MCF 10A (cell line): ENCODE measurements around the gene RPRD2. TPM values are rescaled to one million over a fixed set of nuclear protein-coding genes. Genes with fewer than 3 reads are reported as not detected.

Source experiments
- BruUV-seq: library from RNA; stranded (reverse); fragments of 400-500 nt; replicated peaks from 2 replicates; lab custom pipeline; 2021; lab: Mats Ljungman, UMichigan
- CTCF ChIA-PET: fragments of 300-600 bp; sonication (Branson Sonifier 250); formaldehyde crosslinking; extraction: SDS; loops from one replicate; lab custom pipeline; 2021; ENCODE audit warnings: antibody characterized with exemption, inconsistent platforms; lab: Yijun Ruan, JAX
- POLR2A ChIA-PET: fragments of 300-600, 350-650 bp; sonication (Branson Sonifier 250); formaldehyde crosslinking; extraction: SDS; loops from one replicate; lab custom pipeline; 2020; ENCODE audit warnings: antibody characterized with exemption, inconsistent platforms; lab: Yijun Ruan, JAX
- DNase-seq: peaks from one replicate; pipeline ENCODE4 v3.0.0-alpha.2; 2018; ENCODE audit not compliant: unreplicated experiment
- H3K27ac Mint-ChIP-seq: one replicate; pipeline ENCODE4 v1.8.0; 2022; ENCODE audit warnings: mild to moderate bottlenecking, low read depth, mixed read lengths; ENCODE audit not compliant: unreplicated experiment
- H3K27me3 Mint-ChIP-seq: one replicate; pipeline ENCODE4 v1.8.0; 2022; ENCODE audit warnings: mixed read lengths; ENCODE audit not compliant: insufficient read depth, unreplicated experiment
- H3K36me3 Mint-ChIP-seq: one replicate; pipeline ENCODE4 v1.8.0; 2022; ENCODE audit warnings: mild to moderate bottlenecking, moderate library complexity, mixed read lengths; ENCODE audit not compliant: insufficient read depth, unreplicated experiment
- H3K4me1 Mint-ChIP-seq: one replicate; pipeline ENCODE4 v1.8.0; 2022; ENCODE audit warnings: mixed read lengths; ENCODE audit not compliant: insufficient read depth, unreplicated experiment
- H3K4me3 Mint-ChIP-seq: one replicate; pipeline ENCODE4 v1.8.0; 2022; ENCODE audit warnings: mild to moderate bottlenecking, moderate library complexity, mixed read lengths; ENCODE audit not compliant: unreplicated experiment
- H3K9me3 Mint-ChIP-seq: one replicate; pipeline ENCODE4 v1.8.0; 2022; ENCODE audit warnings: mixed read lengths; ENCODE audit not compliant: unreplicated experiment
- intact Hi-C: fragments of 100-400 bp; cut with micrococcal nuclease; formaldehyde crosslinking; loops from 2 replicates; pipeline ENCODE4 v1.14.1; 2022
- total RNA-seq: library from RNA; stranded (reverse); gene quantifications from 2 replicates; pipeline ENCODE4 v1.2.3, GENCODE V29; 2022
- TF ChIP-seq, protein P1 (sequence below): fragments of 200-600 bp; IDR thresholded peaks from one replicate; pipeline ENCODE4 v1.8.0; 2022; ENCODE audit warnings: antibody characterized with exemption, mild to moderate bottlenecking; ENCODE audit not compliant: unreplicated experiment

RPRD2 gene
- total RNA-seq, 1 experiment from 2014 or later, result 35.2 TPM

DNA sequence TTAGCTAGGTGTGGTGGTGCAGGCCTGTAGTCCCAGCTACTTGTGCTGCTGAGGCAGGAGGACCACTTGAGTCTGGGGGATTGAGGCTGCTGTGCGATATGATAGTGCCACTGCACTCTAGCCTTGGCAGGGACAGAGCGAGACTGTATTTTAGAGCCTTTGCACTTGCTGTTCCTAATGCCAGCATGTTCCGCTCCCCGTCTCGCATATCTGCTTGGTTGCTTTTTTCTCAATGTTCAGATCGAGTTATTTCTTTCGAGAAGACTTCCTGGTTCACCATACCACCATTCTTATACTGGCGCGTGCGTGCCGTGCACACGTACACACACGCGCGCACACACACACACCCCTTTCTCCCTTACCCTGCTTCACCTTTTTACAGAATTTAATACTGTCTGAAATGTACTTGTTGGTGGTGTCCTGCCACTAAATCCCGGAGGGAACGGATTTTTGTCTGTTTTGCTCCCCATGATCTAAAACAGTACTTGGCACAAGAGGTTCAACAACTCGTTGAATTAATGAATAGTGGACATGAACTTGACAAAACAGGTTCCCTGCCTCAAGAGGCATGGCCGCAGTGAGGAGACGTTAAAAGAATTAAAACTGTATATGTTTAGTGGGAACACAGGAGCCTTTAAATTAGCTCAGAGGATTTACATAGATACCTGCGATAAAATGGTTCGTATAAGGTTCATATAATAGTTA is 1.1 kb upstream of the RPRD2 start:
- CTCF ChIA-PET, result interaction anchor here (0.5 to 1.0 kb wide), 3 partner anchors 29 to 51 kb away, joined by 3 read pairs; no protein-coding TSS in a partner anchor
- Mint-ChIP-seq H3K9me3 (no peaks in the 10 kb centered on the region), H3K36me3 (peaks cover 20% of the 10 kb centered on the region)

DNA sequence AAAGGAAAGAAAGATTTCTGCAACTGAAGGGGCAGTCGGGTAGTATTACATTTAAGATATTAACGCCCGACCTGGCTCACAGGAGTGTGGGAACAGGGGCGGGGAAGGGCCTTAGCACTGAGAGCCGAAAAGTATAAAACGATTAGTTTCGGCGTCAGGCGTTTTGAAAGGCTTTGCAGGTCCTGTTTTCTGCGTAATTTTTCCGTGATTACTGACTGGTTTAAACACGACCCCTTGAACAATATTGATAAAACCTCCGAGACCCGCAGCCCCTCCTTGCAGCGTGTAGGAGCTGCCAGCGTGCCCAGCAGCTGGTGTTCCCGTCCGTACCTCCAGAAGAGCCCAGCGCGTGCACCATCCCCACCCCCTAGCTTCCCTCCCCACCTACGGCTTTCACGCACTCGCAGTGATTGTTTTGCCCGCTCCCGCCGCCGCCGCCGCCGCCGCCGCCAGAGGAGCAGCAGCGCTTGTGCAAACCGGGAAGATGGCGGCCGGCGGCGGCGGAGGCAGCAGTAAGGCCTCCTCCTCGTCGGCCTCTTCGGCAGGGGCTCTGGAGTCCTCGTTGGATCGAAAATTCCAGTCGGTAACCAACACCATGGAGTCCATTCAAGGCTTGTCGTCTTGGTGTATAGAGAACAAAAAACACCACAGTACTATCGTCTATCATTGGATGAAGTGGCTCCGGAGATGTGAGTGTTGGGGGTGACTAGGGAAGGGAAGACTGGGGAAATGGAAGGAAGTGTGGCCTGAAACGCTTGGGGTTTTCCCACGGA is 470 bp downstream of the RPRD2 start:
- H3K9me3 Mint-ChIP-seq, result no peaks in the 10 kb centered on the region
- H3K27ac Mint-ChIP-seq, result peak overlapping the region; percentile 97
- ChIA-PET POLR2A (interaction anchor here (0.6 to 5.2 kb wide), 78 partner anchors 10 to 1185 kb away, joined by 3 to 90 read pairs (median 5); partner anchors contain the start of genes ADAMTSL4, ANP32E, APH1A and CIART), CTCF (interaction anchor here (0.7 to 1.9 kb wide), 3 partner anchors 73 to 983 kb away, joined by 3 to 6 read pairs (median 3); partner anchors contain the start of gene RFX5)
- H3K4me1 Mint-ChIP-seq, result peaks cover 19% of the 10 kb centered on the region
- no TSS peak for BruUV-seq
- no peaks in the 10 kb centered on the region for H3K27me3 Mint-ChIP-seq
- H3K36me3 Mint-ChIP-seq, result peaks cover 19% of the 10 kb centered on the region
- intact Hi-C loops, result loop anchor here (1.0 kb wide), 1 partner anchor 66 kb away; no protein-coding TSS in a partner anchor
- DNase-seq, result peak; percentile 90
- TF ChIP-seq, protein P1, sequence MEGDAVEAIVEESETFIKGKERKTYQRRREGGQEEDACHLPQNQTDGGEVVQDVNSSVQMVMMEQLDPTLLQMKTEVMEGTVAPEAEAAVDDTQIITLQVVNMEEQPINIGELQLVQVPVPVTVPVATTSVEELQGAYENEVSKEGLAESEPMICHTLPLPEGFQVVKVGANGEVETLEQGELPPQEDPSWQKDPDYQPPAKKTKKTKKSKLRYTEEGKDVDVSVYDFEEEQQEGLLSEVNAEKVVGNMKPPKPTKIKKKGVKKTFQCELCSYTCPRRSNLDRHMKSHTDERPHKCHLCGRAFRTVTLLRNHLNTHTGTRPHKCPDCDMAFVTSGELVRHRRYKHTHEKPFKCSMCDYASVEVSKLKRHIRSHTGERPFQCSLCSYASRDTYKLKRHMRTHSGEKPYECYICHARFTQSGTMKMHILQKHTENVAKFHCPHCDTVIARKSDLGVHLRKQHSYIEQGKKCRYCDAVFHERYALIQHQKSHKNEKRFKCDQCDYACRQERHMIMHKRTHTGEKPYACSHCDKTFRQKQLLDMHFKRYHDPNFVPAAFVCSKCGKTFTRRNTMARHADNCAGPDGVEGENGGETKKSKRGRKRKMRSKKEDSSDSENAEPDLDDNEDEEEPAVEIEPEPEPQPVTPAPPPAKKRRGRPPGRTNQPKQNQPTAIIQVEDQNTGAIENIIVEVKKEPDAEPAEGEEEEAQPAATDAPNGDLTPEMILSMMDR, result no peak
- H3K4me3 Mint-ChIP-seq, result peak overlapping the region; percentile 92

More for the DNA sequence above, 1.1 kb upstream of the RPRD2 start:
- TF ChIP-seq, protein P1, result no peak
- Mint-ChIP-seq H3K4me3 (peak overlapping the region; percentile 92), H3K27me3 (no peaks in the 10 kb centered on the region), H3K4me1 (peaks cover 19% of the 10 kb centered on the region), H3K27ac (peak overlapping the region; percentile 97)
- POLR2A ChIA-PET, result interaction anchor here (0.7 to 5.2 kb wide), 42 partner anchors 8 to 1186 kb away, joined by 3 to 90 read pairs (median 10); partner anchors contain the start of genes ANP32E, APH1A, C1orf54 and CIART
- BruUV-seq, result no TSS peak
- intact Hi-C loops, result no loop called here
- no peak for DNase-seq

DNA sequence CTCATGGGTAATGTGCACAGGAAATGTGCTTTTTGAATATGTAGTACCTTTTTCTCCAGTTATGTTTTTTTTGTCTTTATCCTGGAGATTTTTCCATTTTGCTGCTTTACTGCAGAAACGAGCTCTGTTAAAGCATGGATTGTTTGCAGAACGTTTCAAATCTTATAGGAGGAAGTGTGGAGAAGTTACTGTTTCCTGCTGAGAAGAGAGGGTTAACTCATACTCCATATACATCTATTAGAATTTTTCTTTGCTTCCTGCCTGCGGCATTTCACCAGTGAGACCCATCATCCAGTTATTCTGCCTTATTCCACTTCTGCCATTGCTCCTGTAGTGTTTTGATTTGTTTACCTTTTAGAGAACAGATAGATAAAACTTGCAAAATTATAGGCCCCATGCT is 2.0 kb downstream of the RPRD2 start:
- H3K27me3 Mint-ChIP-seq, result no peaks in the 10 kb centered on the region
- peak overlapping the region; percentile 92 for H3K4me3 Mint-ChIP-seq
- H3K9me3 Mint-ChIP-seq, result no peaks in the 10 kb centered on the region
- peak; percentile 33 for DNase-seq
- POLR2A ChIA-PET, result interaction anchor here (0.6 to 5.2 kb wide), 21 partner anchors 9 to 640 kb away, joined by 3 to 90 read pairs (median 15); partner anchors contain the start of genes ANP32E, APH1A, MCL1 and PRPF3
- peaks cover 23% of the 10 kb centered on the region for H3K4me1 Mint-ChIP-seq
- TF ChIP-seq, protein P1, result no peak
- H3K36me3 Mint-ChIP-seq, result peaks cover 19% of the 10 kb centered on the region
- intact Hi-C loops, result no loop called here
- CTCF ChIA-PET, result interaction anchor here (0.5 kb wide), 2 partner anchors 11 to 14 kb away, joined by 3 to 4 read pairs; no protein-coding TSS in a partner anchor
- no TSS peak for BruUV-seq
- H3K27ac Mint-ChIP-seq, result peak overlapping the region; percentile 97
